ENCODE data around the gene WHAMM.

The WHAMM gene

GRCh38 chr15:82768414-82769054, 40.9 kb upstream of the WHAMM start:
- in situ Hi-C loops (cut with MboI; ENCODE audit: low pct_unique_long_range_greater_than_20kb, low sequenced_read_pairs, unreplicated experiment): no loop called here
- no peak for DNase-seq (ENCODE audit: low spot score)
- no peak for TF ChIP-seq CTCF (IDR thresholded peaks at IDR 0.05; ENCODE audit: extremely low read depth, insufficient read depth, missing control alignments)

- no peak for DNase-seq (ENCODE audit: low spot score)
- in situ Hi-C loops (cut with MboI; ENCODE audit: low pct_unique_long_range_greater_than_20kb, low sequenced_read_pairs, unreplicated experiment): no loop called here
- TF ChIP-seq CTCF (IDR thresholded peaks at IDR 0.05; ENCODE audit: extremely low read depth, insufficient read depth, missing control alignments): no peak
Measured at GRCh38 chr15:82771789-82772607, 37.4 kb upstream of the WHAMM start.

GRCh38 chr15:82774496-82774895, 34.9 kb upstream of the WHAMM start:
- no peak for DNase-seq (ENCODE audit: low spot score)
- in situ Hi-C loops (cut with MboI; ENCODE audit: low pct_unique_long_range_greater_than_20kb, low sequenced_read_pairs, unreplicated experiment): no loop called here
- TF ChIP-seq CTCF (IDR thresholded peaks at IDR 0.05; ENCODE audit: extremely low read depth, insufficient read depth, missing control alignments): no peak

- in situ Hi-C loops (cut with MboI; ENCODE audit: low pct_unique_long_range_greater_than_20kb, low sequenced_read_pairs, unreplicated experiment): no loop called here
- TF ChIP-seq CTCF (IDR thresholded peaks at IDR 0.05; ENCODE audit: extremely low read depth, insufficient read depth, missing control alignments): no peak
- DNase-seq (ENCODE audit: low spot score): no peak
Measured at GRCh38 chr15:82778755-82779154, 30.7 kb upstream of the WHAMM start.

GRCh38 chr15:82781349-82781748, 28.1 kb upstream of the WHAMM start:
- no peak for TF ChIP-seq CTCF (IDR thresholded peaks at IDR 0.05; ENCODE audit: extremely low read depth, insufficient read depth, missing control alignments)
- in situ Hi-C loops (cut with MboI; ENCODE audit: low pct_unique_long_range_greater_than_20kb, low sequenced_read_pairs, unreplicated experiment): no loop called here
- no peak for DNase-seq (ENCODE audit: low spot score)

GRCh38 chr15:82788496-82788895, 20.9 kb upstream of the WHAMM start:
- in situ Hi-C loops (cut with MboI; ENCODE audit: low pct_unique_long_range_greater_than_20kb, low sequenced_read_pairs, unreplicated experiment): no loop called here
- no peak for DNase-seq (ENCODE audit: low spot score)
- no peak for TF ChIP-seq CTCF (IDR thresholded peaks at IDR 0.05; ENCODE audit: extremely low read depth, insufficient read depth, missing control alignments)
